ENCODE results near the gene PRRT1. TPM values are rescaled to one million over a fixed set of nuclear protein-coding genes. Genes with fewer than 3 reads are reported as not detected.
A peak's percentile ranks its signal among the peaks of the same experiment; 100 is the strongest.

The PRRT1 gene
- total and polyA plus RNA-seq, 2 of the 4 experiments (the other 2 are of a cell fraction) = 0.99 TPM; not detected in 1

- TF ChIP-seq MAFK (IDR thresholded peaks at IDR 0.05; ENCODE audit: low read depth, low read length) (no peak), BHLHE40 (IDR thresholded peaks at IDR 0.05; ENCODE audit: low read depth, low read length) (no peak), NFE2L2 (IDR thresholded peaks at IDR 0.05; ENCODE audit: low read depth, low read length) (no peak), MAZ (IDR thresholded peaks at IDR 0.05; ENCODE audit: borderline replicate concordance, low read depth, low read length) (no peak), POLR2A (IDR thresholded peaks at IDR 0.05; ENCODE audit: low read depth, low read length) (no peak), SMC3 (IDR thresholded peaks at IDR 0.05; ENCODE audit: low read depth, low read length) (peak; percentile 60), RFX5 (IDR thresholded peaks at IDR 0.05; ENCODE audit: low read depth, low read length) (no peak), CHD1 (IDR thresholded peaks at IDR 0.05; ENCODE audit: low read depth, low read length) (no peak), MXI1 (IDR thresholded peaks at IDR 0.05; ENCODE audit: borderline replicate concordance, low read depth, low read length) (peak; percentile 63; the same call in 1 of the 2 replicates), CEBPB (IDR thresholded peaks at IDR 0.05; ENCODE audit: low read depth, low read length) (no peak), RCOR1 (IDR thresholded peaks at IDR 0.05; ENCODE audit: insufficient replicate concordance, low read length) (no peak), RAD21 (IDR thresholded peaks at IDR 0.05; ENCODE audit: low read length) (peak; percentile 72)
- TF ChIP-seq, protein P1, sequence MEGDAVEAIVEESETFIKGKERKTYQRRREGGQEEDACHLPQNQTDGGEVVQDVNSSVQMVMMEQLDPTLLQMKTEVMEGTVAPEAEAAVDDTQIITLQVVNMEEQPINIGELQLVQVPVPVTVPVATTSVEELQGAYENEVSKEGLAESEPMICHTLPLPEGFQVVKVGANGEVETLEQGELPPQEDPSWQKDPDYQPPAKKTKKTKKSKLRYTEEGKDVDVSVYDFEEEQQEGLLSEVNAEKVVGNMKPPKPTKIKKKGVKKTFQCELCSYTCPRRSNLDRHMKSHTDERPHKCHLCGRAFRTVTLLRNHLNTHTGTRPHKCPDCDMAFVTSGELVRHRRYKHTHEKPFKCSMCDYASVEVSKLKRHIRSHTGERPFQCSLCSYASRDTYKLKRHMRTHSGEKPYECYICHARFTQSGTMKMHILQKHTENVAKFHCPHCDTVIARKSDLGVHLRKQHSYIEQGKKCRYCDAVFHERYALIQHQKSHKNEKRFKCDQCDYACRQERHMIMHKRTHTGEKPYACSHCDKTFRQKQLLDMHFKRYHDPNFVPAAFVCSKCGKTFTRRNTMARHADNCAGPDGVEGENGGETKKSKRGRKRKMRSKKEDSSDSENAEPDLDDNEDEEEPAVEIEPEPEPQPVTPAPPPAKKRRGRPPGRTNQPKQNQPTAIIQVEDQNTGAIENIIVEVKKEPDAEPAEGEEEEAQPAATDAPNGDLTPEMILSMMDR (conservative IDR thresholded peaks at IDR 0.05; ENCODE audit: low read depth, low read length) = peak; percentile 56
- H2BK120ac ChIP-seq (ENCODE audit: low read depth, low read length) = peak overlapping the region; percentile 78
- peak overlapping the region; percentile 79 for H3K4me2 ChIP-seq (ENCODE audit: low read depth, low read length)
- dilution Hi-C loops (cut with HindIII; ENCODE audit: low sequenced_read_pairs, unreplicated experiment) = no loop called here
- H4K20me1 ChIP-seq (ENCODE audit: insufficient read depth, low read length) = no peaks in the 10 kb centered on the region
- no peaks in the 10 kb centered on the region for H3K27me3 ChIP-seq (ENCODE audit: control insufficient read depth, insufficient read depth, low read length)
- peak overlapping the region; percentile 75 for H3K23ac ChIP-seq (ENCODE audit: low read depth, low read length)
- intact Hi-C loops (cut with micrococcal nuclease) = loop anchor here (1.0 to 10.0 kb wide), 6 partner anchors 35 to 252 kb away; partner anchors contain the start of genes SKIC2 and ZBTB12
- H3K56ac ChIP-seq (ENCODE audit: extremely low read depth, insufficient read depth, low read length) = 0 out of 2 replicates have a peak overlapping the region, but pooled peaks have one; percentile 78
- H3K9me1 ChIP-seq (ENCODE audit: insufficient read depth, low read length) = 0 out of 2 replicates have a peak, but pooled peaks cover 4% of the 10 kb centered on the region
- peak overlapping the region; percentile 84 for H3K27ac ChIP-seq (ENCODE audit: insufficient read depth, low read length)
- H3K79me1 ChIP-seq (ENCODE audit: low read depth in 1 of 2, low read length in 2 of 2) = peaks cover 6 to 34% of the 10 kb centered on the region in 2 experiments
- no peak overlapping the region; the same call in 1 of the 2 replicates for H2BK20ac ChIP-seq (ENCODE audit: low read depth, low read length)
- in situ Hi-C loops (cut with MboI; ENCODE audit: low sequenced_read_pairs) = loop anchor here (5.0 kb wide), 1 partner anchor 37 kb away; no protein-coding TSS in a partner anchor
- BruUV-seq (replicated peaks) = no TSS peak
- H2BK5ac ChIP-seq (ENCODE audit: low read depth, low read length, poor library complexity, severe bottlenecking) = peak overlapping the region; percentile 82
- peak overlapping the region; percentile 96 for H2AFZ ChIP-seq (replicated peaks; ENCODE audit: low read length, poor library complexity)
- H3K4ac ChIP-seq (ENCODE audit: low read depth, low read length) = peak overlapping the region; percentile 84
- peaks cover 11% of the 10 kb centered on the region for H3K36me3 ChIP-seq (ENCODE audit: control insufficient read depth, insufficient read depth, low read length)
- peaks cover 23% of the 10 kb centered on the region for H3K4me1 ChIP-seq (ENCODE audit: control insufficient read depth, insufficient read depth, low read length)
- peak overlapping the region; percentile 57; the same call in 1 of the 2 replicates for H2AK5ac ChIP-seq (ENCODE audit: low read depth, low read length)
- ChIA-PET POLR2A (ENCODE audit: unreplicated experiment) (no interaction called here), CTCF (interaction anchor here (1.0 to 1.1 kb wide), 2 partner anchors 40 to 45 kb away, joined by 3 read pairs; partner anchors contain the start of gene TNXB)
- peak overlapping the region; percentile 75 to 96 for H4K8ac ChIP-seq (ENCODE audit: low read depth in 2 of 2, low read length in 2 of 2)
- H2BK15ac ChIP-seq (ENCODE audit: low read depth, low read length) = 0 out of 3 replicates have a peak overlapping the region, but pooled peaks have one; percentile 16
- H4K5ac ChIP-seq (ENCODE audit: low read depth, low read length) = peak overlapping the region; percentile 51; the same call in 1 of the 2 replicates
- WGBS, 2 experiments (ENCODE audit: extremely low coverage in 2 of 2, insufficient read length in 1 of 2) = 2% methylated on average over 19 of the region's 34 CpGs; no CpG with 5 or more reads in 1 of the 2 experiments
- peak overlapping the region; percentile 87 for H3K14ac ChIP-seq (replicated peaks; ENCODE audit: low read depth, low read length)
- H3K9me3 ChIP-seq (ENCODE audit: control insufficient read depth, insufficient read depth, low read length) = no peaks in the 10 kb centered on the region
- no peak overlapping the region; the same call in 1 of the 2 replicates for H3K18ac ChIP-seq (ENCODE audit: low read depth, low read length)
- peak overlapping the region; percentile 70 for H3K9ac ChIP-seq (ENCODE audit: low read depth, low read length)
- DNase-seq (peak; percentile 71), ATAC-seq (ENCODE audit: low read depth) (peak; percentile 50)
- peak overlapping the region; percentile 67 for H3K4me3 ChIP-seq (ENCODE audit: insufficient read depth, low read depth, low read length)
- peak overlapping the region; percentile 98 for H2AK9ac ChIP-seq (replicated peaks; ENCODE audit: low read depth, low read length, poor library complexity)
- H4K91ac ChIP-seq (ENCODE audit: insufficient read depth, low read depth, low read length) = peak overlapping the region; percentile 86; the same call in 1 of the 2 replicates
Measured at GRCh38 chr6:32154514-32155161, 2.9 kb upstream of the PRRT1 start.

Data from IMR-90 (cell line).